GM23248 (cell line): ENCODE measurements around the gene VPS25. TPM values are rescaled to one million over a fixed set of nuclear protein-coding genes. Genes with fewer than 3 reads are reported as not detected.

Experiments
- DNase-seq: peaks from one replicate; pipeline ENCODE4 v3.0.0-alpha.2; 2015
- H2AFZ ChIP-seq: fragments of 200-600 bp; sonication (generic); 2 replicates; pipeline ENCODE4 v1.6.1; 2016; ENCODE audit warnings: antibody characterized with exemption
- H3F3A ChIP-seq: fragments of 200-600 bp; sonication (generic); 2 replicates; pipeline ENCODE4 v1.6.1; 2016; ENCODE audit warnings: mild to moderate bottlenecking, antibody characterized with exemption, mixed run types; ENCODE audit not compliant: insufficient read depth
- H3K27ac ChIP-seq: fragments of 200-600 bp; sonication (generic); 2 replicates; pipeline ENCODE4 v1.5.1; 2016; ENCODE audit warnings: mild to moderate bottlenecking
- H3K27me3 ChIP-seq: fragments of 200-600 bp; sonication (generic); replicated peaks from 2 replicates; pipeline ENCODE4 v1.6.1; 2016; ENCODE audit warnings: mild to moderate bottlenecking; ENCODE audit not compliant: insufficient read depth
- H3K36me3 ChIP-seq: fragments of 200-600 bp; sonication (generic); 2 replicates; pipeline ENCODE4 v1.6.1; 2016; ENCODE audit warnings: low read depth, mild to moderate bottlenecking
- H3K4me1 ChIP-seq: fragments of 200-600 bp; sonication (generic); 2 replicates; pipeline ENCODE4 v1.6.1; 2016; ENCODE audit warnings: mild to moderate bottlenecking; ENCODE audit not compliant: insufficient read depth
- H3K4me2 ChIP-seq: fragments of 200-600 bp; sonication (generic); one replicate; pipeline ENCODE4 v1.6.1; 2016; ENCODE audit warnings: mild to moderate bottlenecking; ENCODE audit not compliant: unreplicated experiment
- H3K4me3 ChIP-seq: fragments of 200-600 bp; sonication (generic); 2 replicates; pipeline ENCODE4 v1.5.1; 2016; ENCODE audit warnings: mild to moderate bottlenecking
- H3K79me2 ChIP-seq: fragments of 200-600 bp; sonication (generic); 2 replicates; pipeline ENCODE4 v1.6.1; 2016; ENCODE audit warnings: mild to moderate bottlenecking; ENCODE audit not compliant: insufficient read depth
- H3K9ac ChIP-seq: fragments of 200-600 bp; sonication (generic); 2 replicates; pipeline ENCODE4 v1.6.1; 2016; ENCODE audit warnings: mild to moderate bottlenecking
- H3K9me2 ChIP-seq: fragments of 200-600 bp; sonication (generic); 2 replicates; pipeline ENCODE4 v1.6.1; 2016; ENCODE audit warnings: mixed run types, mild to moderate bottlenecking, moderate library complexity; ENCODE audit not compliant: insufficient read depth
- H3K9me3 ChIP-seq: fragments of 200-600 bp; sonication (generic); one replicate; pipeline ENCODE4 v1.6.1; 2017; ENCODE audit warnings: low read depth
- H4K20me1 ChIP-seq: fragments of 200-600 bp; sonication (generic); 2 replicates; pipeline ENCODE4 v1.6.0; 2016; ENCODE audit not compliant: insufficient read depth
- EZH2 ChIP-seq: fragments of 200-600 bp; sonication (generic); IDR thresholded peaks from 2 replicates; pipeline ENCODE4 v1.6.1; 2018; ENCODE audit warnings: antibody characterized with exemption, mild to moderate bottlenecking; ENCODE audit not compliant: insufficient read depth, poor library complexity, severe bottlenecking
- EZH2phosphoT487 ChIP-seq: fragments of 200-600 bp; sonication (generic); IDR thresholded peaks from 2 replicates; pipeline ENCODE4 v1.6.1; 2018; ENCODE audit warnings: antibody characterized with exemption, moderate library complexity, mild to moderate bottlenecking, low read depth; ENCODE audit not compliant: insufficient read depth
- WGBS, 2 experiments: methylation state at CpG; one replicate each; pipeline ENCODE4 v1.1.6; 2015 to 2017; ENCODE audit warnings: low lambda C conversion rate in 2 of 2, low coverage in 1 of 2; ENCODE audit errors: missing lambda C conversion rate in 2 of 2; 5-methylcytosine and 5-hydroxymethylcytosine counted together
- in situ Hi-C: fragments of 300-500 bp; cut with MboI; formaldehyde crosslinking; loops from 2 replicates; pipeline ENCODE4 v1.15.0; 2020
- polyA plus RNA-seq: library from polyadenylated mRNA; unstranded; fragments of >200 nt; fragmentation: Nextera tagmentation; extraction: Ambion mirVana; gene quantifications from 2 replicates; pipeline ENCODE4 v1.2.1, GENCODE V29; 2016
- total RNA-seq: library from RNA; depleted of rRNA; stranded (reverse); fragments of >200 nt; shearing (Covaris generic); gene quantifications from 2 replicates; pipeline ENCODE4 v1.2.3, GENCODE V29; 2014

Gene VPS25
- total and polyA plus RNA-seq, 2 experiments from 2014 or later: 96.0 to 103 TPM

- Histone ChIP-seq H3K4me1 (peaks cover 13% of the 10 kb centered on the region; the same call in 1 of the 2 replicates), H3K9ac (peak within 1 kb of the TSS; percentile 88), H3K4me3 (peak within 1 kb of the TSS; percentile 97), H3K36me3 (no peaks in the 10 kb centered on the region), H3K27me3 (no peaks in the 10 kb centered on the region), H3F3A (no peaks in the 10 kb centered on the region), H3K4me2 (peak within 1 kb of the TSS; percentile 93), H3K9me2 (no peaks in the 10 kb centered on the region), H3K9me3 (no peaks in the 10 kb centered on the region), H3K27ac (peak within 1 kb of the TSS; percentile 49), H4K20me1 (no peaks in the 10 kb centered on the region), H2AFZ (peak within 1 kb of the TSS; percentile 85), H3K79me2 (peaks cover 20% of the 10 kb centered on the region)
- in situ Hi-C loops: no loop called here
- TF ChIP-seq EZH2phosphoT487 (no peak), EZH2 (no peak)
- WGBS, 2 experiments: 27 to 28% methylated on average over 66 of the region's 66 CpGs
- DNase-seq: peak; percentile 92
Measured at GRCh38 chr17:42798383-42799380, 25.4 kb downstream of the VPS25 start, which contains the start of the genes CNTD1 and COA3. TSS of gene CNTD1 (plus strand) at chr17:42798861. CDS start at chr17:42799068, 207 bp downstream. TSS of gene COA3 (minus strand) at chr17:42798704. CDS start at chr17:42798681, 23 bp downstream.

GRCh38 chr17:42803074-42803883 lies 30.0 kb downstream of the VPS25 start:
- in situ Hi-C loops: no loop called here
- DNase-seq: no peak

GRCh38 chr17:42804918-42805367 lies 31.7 kb downstream of the VPS25 start:
- Histone ChIP-seq H3K27me3 (no peaks in the 10 kb centered on the region), H3K4me1 (peaks cover 13% of the 10 kb centered on the region), H3K4me2 (no peak overlapping the region), H3K9me3 (no peaks in the 10 kb centered on the region), H4K20me1 (no peaks in the 10 kb centered on the region), H2AFZ (no peak overlapping the region), H3K79me2 (no peaks in the 10 kb centered on the region), H3K27ac (no peak overlapping the region), H3K9ac (no peak overlapping the region), H3K4me3 (no peak overlapping the region), H3K9me2 (no peaks in the 10 kb centered on the region), H3F3A (peaks cover 14% of the 10 kb centered on the region), H3K36me3 (peaks cover 1% of the 10 kb centered on the region; the same call in 1 of the 2 replicates)
- 94 to 97% methylated on average over 1 of the region's 1 CpG for WGBS, 2 experiments
- TF ChIP-seq EZH2phosphoT487 (no peak), EZH2 (no peak)
- in situ Hi-C loops: no loop called here
- DNase-seq: no peak

More at GRCh38 chr17:42803074-42803883, 30.0 kb downstream of the VPS25 start:
- Histone ChIP-seq H3K4me2 (no peak overlapping the region), H3K9me3 (no peaks in the 10 kb centered on the region), H3K27me3 (no peaks in the 10 kb centered on the region), H2AFZ (no peak overlapping the region), H3K79me2 (peaks cover under 1% of the 10 kb centered on the region; the same call in 1 of the 2 replicates), H4K20me1 (no peaks in the 10 kb centered on the region), H3K9me2 (no peaks in the 10 kb centered on the region), H3K27ac (no peak overlapping the region), H3K4me1 (no peaks in the 10 kb centered on the region), H3K4me3 (no peak overlapping the region), H3K36me3 (no peaks in the 10 kb centered on the region), H3K9ac (no peak overlapping the region), H3F3A (no peaks in the 10 kb centered on the region)
- WGBS, 2 experiments: 68 to 72% methylated on average over 2 of the region's 2 CpGs
- no peak for TF ChIP-seq EZH2
- TF ChIP-seq EZH2phosphoT487: no peak

GRCh38 chr17:42806249-42806648 lies 33.0 kb downstream of the VPS25 start:
- Histone ChIP-seq H3K27ac (no peak overlapping the region), H3K9me2 (no peaks in the 10 kb centered on the region), H3K9ac (no peak overlapping the region), H3K27me3 (no peaks in the 10 kb centered on the region), H3K4me2 (no peak overlapping the region), H3K79me2 (no peaks in the 10 kb centered on the region), H3K36me3 (peaks cover 14% of the 10 kb centered on the region), H3F3A (peaks cover 25% of the 10 kb centered on the region), H3K4me1 (peaks cover 15% of the 10 kb centered on the region), H4K20me1 (no peaks in the 10 kb centered on the region), H3K4me3 (no peak overlapping the region), H3K9me3 (no peaks in the 10 kb centered on the region), H2AFZ (no peak overlapping the region)
- no peak for TF ChIP-seq EZH2phosphoT487
- TF ChIP-seq EZH2: no peak
- in situ Hi-C loops: no loop called here
- WGBS, 2 experiments: 100% methylated on average over 1 of the region's 1 CpG
- no peak for DNase-seq
